Stimulated activated CD4-positive, alpha-beta T cell treated with anti-CD3 and anti-CD28 coated beads, Interleukin-1b, Interleukin-23, amount 100 ng/mL, for 48 hours (primary cell): Measurements from ENCODE around the gene CNKSR1.

ENCODE experiments used
- DNase-seq: peaks from one replicate; pipeline ENCODE4 v3.0.0-alpha.2; 2020

The CNKSR1 gene

DNA sequence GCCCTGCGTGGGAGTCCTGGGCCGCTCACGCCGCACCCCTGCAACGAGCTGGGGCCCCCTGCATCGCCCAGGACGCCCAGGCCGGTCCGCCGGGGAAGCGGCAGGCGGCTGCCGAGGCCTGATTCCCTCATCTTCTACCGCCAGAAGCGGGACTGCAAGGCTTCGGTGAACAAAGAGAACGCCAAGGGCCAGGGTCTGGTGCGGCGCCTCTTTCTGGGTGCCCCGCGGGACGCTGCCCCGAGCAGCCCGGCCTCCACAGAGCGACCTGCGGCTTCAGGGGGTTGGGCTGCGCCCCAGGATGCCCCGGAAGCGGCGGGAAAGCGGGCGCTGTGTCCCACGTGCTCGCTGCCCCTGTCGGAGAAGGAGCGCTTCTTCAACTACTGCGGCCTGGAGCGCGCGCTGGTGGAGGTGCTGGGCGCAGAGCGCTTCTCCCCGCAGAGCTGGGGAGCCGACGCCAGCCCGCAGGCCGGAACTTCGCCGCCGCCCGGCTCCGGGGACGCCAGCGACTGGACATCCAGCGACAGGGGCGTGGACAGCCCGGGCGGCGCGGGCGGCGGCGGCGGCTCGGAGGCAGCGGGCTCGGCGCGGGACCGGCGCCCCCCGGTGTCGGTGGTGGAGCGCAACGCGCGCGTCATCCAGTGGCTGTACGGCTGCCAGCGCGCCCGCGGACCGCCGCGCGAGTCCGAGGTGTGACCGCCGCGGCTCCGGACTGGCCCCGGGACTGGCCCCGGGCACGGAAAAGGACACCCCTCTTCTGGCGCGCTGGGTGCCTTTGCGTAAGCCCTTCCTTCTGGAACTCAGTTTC, 15.7 kb upstream of the CNKSR1 start:
- peak; percentile 52 for DNase-seq

DNA sequence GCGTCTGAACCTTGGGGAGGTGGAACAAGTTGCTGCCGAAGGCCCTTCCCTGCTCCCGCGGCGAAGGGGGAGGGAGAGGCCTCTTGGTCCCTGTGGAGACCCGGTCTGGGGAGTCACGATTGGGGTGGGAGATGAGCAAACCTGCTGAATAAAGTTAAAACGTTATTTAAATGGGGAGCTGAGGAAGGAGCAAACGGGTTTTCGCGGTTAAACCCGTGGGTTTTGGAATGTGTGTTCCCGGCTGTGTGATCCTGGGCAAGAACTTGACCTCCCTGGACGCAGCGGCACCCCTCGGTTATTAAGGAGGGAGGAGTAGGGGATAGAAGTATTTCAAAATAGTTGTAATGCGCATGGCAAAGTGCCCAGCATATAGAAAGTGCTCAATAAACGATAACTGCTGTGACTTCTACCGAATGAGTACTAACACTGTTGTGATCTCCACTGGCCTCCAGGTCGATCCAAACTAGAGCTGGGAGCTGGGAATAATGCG, 15.0 kb upstream of the CNKSR1 start:
- no peak for DNase-seq

GRCh38 chr1:26163684-26164035, 13.6 kb upstream of the CNKSR1 start:
- no peak for DNase-seq

DNA sequence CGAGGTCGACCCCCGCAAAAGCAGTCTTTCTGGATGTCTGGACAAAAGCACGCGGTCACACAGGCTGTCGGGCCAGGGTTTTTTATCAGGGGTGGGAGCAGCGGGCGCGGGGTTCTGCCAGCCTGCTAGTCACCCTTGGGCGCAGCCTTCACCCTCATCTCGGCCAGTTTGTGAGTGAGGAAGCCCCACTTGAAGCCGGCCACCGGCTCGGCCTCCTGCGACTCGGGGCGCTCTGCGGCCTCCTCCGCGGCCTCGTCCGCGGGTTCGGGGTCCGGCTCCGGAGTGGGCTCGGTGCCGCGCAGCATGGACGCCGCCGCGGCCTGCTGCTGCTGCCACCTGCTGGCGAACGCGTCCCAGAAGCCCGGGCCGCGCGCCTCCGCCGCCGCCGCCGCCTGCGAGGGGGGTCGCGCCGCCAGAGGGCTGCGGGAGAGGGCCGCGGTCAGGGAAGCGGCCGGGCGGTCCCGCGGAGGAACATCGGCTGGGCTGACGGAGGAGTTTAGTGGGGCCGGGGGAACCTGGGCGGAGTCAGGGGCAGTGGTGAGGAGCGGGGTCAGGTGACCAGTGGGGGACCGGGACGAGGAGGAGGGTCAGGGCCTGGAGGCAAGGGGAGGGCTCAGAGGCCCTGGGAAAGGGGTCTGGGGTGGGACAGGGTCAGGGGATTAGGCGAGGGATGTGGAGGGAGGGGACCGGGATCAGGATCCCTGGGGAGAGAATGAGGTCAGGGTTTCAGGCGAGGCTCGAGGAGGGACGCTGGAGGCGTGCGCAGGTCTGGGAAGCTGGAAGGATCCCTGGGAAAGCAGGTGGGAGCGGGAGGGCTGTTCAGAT, 13.0 kb upstream of the CNKSR1 start:
- DNase-seq: peak; percentile 15

- no peak for DNase-seq
Observed at GRCh38 chr1:26164861-26165842, 12.1 kb upstream of the CNKSR1 start.

GRCh38 chr1:26166719-26167281, 10.5 kb upstream of the CNKSR1 start:
- no peak for DNase-seq

GRCh38 chr1:26168410-26169197, 8.7 kb upstream of the CNKSR1 start, which contains the start of gene C1orf232:
TSS of gene C1orf232 (minus strand) at chr1:26168963. CDS start at chr1:26168499, 464 bp downstream.
- DNase-seq: no peak

DNA sequence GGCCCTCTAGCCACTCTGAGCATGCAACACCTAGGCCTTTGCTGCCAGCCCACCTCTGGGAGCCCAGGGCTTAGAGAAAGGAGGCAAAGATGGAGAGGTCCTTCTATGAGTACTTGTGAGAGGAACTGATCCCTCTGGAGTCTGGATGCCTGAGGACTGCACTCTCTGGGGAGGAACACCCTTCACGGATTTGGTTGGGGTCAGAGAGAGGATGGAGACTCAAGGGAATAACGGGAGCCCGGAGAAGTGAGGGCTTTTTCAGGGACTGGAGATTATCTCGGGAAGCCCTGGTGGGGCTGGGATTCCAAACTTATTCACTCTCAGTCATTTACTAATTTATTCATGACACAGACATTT, 8.1 kb upstream of the CNKSR1 start:
- no peak for DNase-seq

DNA sequence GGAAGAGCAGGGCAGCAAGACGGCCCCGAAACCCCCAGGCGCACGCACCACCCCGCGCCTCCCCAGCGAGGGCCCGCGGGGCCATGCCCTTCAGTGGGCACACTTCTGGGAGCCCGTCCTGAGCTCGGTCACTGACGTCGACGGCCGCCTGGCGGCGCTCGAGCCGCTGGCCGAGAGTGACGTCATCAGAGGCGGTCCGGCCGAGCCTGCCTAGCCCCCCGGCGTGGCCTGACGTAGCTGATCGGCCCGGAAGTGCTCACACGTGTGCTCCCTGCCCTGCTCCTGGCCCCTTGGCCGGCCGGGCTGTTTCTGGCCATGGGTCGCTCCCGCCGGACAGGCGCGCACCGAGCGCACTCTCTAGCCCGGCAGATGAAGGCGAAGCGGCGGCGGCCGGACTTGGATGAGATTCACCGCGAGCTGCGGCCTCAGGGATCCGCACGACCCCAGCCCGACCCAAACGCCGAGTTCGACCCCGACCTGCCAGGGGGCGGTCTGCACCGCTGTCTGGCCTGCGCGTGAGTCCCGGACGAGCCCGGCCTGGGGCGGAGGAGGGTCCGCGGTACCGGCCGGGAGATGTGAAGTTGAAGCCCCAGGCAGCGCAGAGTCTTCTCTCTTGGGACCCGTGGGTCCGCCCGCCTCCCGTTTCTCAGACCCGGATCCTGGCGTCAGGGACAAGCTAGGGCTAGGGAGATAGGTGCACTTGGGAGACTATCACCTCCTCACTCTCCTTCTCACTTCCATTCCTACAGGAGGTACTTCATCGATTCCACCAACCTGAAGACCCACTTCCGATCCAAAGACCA, 7.4 kb upstream of the CNKSR1 start, which contains the start of gene ZNF593:
Gene ZNF593, plus strand, starts transcription at position 240 of the 803 bp plus-strand sequence. Its CDS starts 76 bp downstream, at position 316.
- DNase-seq: peak; percentile 91

- DNase-seq: no peak
Observed at GRCh38 chr1:26170472-26170821, 6.8 kb upstream of the CNKSR1 start.

DNA sequence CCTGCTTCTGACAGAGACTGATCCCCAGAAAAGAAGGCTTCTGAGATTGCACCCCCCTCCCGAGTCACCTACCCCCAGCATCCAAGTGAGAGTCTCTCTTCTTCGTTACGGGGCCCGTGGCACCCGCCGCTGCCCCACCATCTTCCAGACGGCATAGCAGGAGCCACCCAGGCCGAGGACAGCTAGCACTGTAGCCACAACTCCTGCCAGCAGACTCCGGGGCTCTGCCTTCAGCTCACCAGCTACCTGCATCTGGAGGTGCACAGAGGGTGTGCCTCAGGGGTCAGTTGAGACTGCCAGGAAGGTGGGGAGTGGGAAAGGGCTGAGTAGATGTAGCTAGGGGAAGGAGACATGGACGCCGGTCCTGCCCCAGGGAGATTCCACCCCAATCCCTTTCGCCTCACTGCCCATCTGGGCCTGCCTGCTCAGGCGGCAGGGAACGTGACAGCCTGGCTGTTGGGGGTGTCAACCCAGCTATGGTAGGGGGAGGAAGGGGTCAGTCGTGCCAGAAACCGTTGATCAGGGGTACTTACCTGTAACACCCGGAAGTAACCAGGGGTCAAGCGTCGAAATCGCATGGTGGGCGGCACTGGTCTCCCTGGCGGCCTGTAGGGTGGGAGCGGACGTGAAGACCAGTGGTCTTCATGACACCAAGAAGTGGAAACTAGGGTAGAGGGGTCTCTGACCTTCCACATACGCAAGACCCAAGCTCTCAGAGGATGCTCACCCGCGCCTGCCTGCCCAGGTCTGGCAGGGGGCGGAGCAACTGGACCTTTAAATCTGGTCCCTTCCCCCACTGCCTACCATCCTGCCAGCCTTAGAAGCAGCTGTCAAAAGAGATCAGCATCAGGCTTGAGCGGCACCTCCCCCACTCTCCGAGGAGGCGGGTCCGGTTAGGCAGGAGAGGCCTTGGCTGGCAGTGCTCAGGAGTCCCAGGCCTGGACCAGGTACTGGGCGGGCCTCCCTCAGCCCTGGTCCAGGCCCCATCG, 5.9 kb upstream of the CNKSR1 start, which contains the start of gene ZNF593OS:
Gene ZNF593OS, minus strand, starts transcription at position 749 of the 989 bp plus-strand sequence. Its CDS starts 171 bp downstream, at position 578.
- DNase-seq: no peak

DNA sequence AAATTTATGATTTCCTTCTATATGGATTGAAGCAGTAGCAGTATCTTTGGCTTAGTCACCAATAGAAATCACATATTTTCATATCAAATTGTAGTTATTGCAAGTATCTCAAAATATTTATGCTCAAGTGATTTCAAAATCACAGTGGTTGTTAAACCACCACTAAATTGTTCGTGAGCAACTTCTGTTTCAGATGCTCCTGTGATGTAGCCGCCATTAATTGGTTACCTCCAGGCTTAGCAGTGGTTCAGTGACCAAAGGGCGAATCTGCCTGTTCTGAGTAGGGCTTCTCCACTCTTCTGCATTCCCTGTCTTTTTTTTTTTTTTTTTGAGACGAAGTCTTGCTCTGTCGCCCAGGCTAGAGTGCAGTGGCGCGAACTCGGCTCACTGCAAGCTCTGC, 1.9 kb upstream of the CNKSR1 start:
- no peak for DNase-seq

- DNase-seq: no peak
Observed at GRCh38 chr1:26180010-26180506, 2.8 kb downstream of the CNKSR1 start.

GRCh38 chr1:26181586-26182382, 4.5 kb downstream of the CNKSR1 start:
- no peak for DNase-seq

DNA sequence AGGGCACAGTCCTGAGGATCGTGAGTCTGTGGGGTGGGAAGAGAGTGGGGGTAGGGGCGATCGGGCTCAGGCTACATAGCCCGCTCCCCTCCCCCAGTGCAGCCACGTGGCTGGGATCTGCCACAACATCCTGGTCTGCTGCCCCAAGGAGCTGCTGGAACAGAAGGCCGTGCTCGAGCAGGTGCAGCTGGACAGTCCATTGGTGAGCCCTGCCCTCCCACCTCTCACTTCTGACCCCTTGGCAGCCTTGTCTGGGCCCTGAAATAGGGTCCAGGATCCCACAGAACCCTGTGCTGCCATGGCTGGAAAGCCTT, 5.0 kb downstream of the CNKSR1 start:
- no peak for DNase-seq

GRCh38 chr1:26184086-26184485, 6.8 kb downstream of the CNKSR1 start:
- DNase-seq: no peak

- DNase-seq: no peak
Observed at GRCh38 chr1:26184883-26185282, 7.6 kb downstream of the CNKSR1 start.

- DNase-seq: no peak
Observed at GRCh38 chr1:26187882-26188281, 10.6 kb downstream of the CNKSR1 start.
